Measurements from ENCODE around the gene ZMYND10. TPM values are rescaled to one million over a fixed set of nuclear protein-coding genes. Genes with fewer than 3 reads are reported as not detected.

ZMYND10 gene
- total and polyA plus RNA-seq, 9 of the 15 experiments (the other 6 are each of a cell fraction or from before 2014, with no cell fraction given): 0.20 to 2.8 (median 0.70) TPM

DNA sequence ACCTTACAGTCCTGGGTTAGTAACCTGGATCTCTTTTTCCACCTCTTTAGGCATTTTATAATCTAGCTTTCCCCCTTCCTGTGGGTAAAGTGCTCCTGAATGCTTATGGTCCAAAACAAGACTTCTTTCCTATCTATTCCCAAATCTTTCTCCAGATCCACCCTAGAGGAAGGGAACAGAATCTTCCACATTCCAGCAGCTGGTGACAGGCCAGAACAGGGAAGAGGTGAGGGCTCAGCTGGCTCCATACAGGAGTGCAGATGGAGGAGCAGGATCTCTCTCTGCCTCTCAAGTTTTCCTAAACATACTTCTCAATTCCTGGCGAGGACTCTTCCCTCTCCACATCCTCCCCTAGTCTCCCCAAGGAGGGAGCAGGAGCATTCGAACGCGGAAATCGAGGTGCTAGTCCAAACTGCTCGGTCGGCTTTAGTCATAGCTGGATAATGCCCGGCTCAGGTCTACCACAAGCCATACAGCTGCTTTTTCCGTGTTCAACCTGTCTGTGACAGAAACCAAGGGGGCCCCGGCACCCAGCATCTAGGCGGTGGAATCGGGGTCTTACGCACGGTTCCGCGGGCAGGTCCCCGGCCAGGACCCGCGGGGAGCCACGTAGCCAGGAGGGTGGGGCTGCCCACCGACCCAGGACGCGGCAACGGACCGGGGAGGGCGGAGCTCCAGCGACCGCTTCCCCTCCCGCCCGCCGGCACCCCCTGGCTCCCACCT is 8.9 kb downstream of the ZMYND10 start:
- peaks cover 4% of the 10 kb centered on the region for H3K9me1 ChIP-seq (ENCODE audit: control insufficient read depth, insufficient read depth, low read length)
- 0 out of 2 replicates have a peak overlapping the region, but pooled peaks have one; percentile 11 for H2AFZ ChIP-seq (ENCODE audit: low read depth, low read length)
- ATAC-seq: peak; percentile 35
- H3K4me1 ChIP-seq (replicated peaks in 1 of 2; ENCODE audit: control insufficient read depth in 2 of 2, insufficient read depth in 2 of 2, low read length in 2 of 2): peaks cover 27 to 40% of the 10 kb centered on the region in 2 experiments; a peak in 4 of 5 replicates
- TF ChIP-seq ZBTB1 (CRISPR knock-in tag; IDR thresholded peaks at IDR 0.05; ENCODE audit: borderline replicate concordance, low read depth) (0 out of 2 replicates have a peak, but pooled peaks have one; percentile 15), ZZZ3 (IDR thresholded peaks at IDR 0.05) (no peak), FOXJ2 (tag; IDR thresholded peaks at IDR 0.05) (no peak), STAG1 (CRISPR knock-in tag; IDR thresholded peaks at IDR 0.05; ENCODE audit: borderline replicate concordance) (0 out of 2 replicates have a peak, but pooled peaks have one; percentile 43), STAT5A (IDR thresholded peaks at IDR 0.05; ENCODE audit: borderline replicate concordance, low read length) (no peak), ZBTB7A (IDR thresholded peaks at IDR 0.05; ENCODE audit: borderline replicate concordance, control insufficient read depth, low read depth, low read length) (peak; percentile 41; the same call in 1 of the 2 replicates), CHD1 (IDR thresholded peaks at IDR 0.05; ENCODE audit: low read length) (peak; percentile 68), CBX1 (IDR thresholded peaks at IDR 0.05; ENCODE audit: low read depth) (0 out of 2 replicates have a peak, but pooled peaks have one; percentile 13)
- TF ChIP-seq, protein P1, sequence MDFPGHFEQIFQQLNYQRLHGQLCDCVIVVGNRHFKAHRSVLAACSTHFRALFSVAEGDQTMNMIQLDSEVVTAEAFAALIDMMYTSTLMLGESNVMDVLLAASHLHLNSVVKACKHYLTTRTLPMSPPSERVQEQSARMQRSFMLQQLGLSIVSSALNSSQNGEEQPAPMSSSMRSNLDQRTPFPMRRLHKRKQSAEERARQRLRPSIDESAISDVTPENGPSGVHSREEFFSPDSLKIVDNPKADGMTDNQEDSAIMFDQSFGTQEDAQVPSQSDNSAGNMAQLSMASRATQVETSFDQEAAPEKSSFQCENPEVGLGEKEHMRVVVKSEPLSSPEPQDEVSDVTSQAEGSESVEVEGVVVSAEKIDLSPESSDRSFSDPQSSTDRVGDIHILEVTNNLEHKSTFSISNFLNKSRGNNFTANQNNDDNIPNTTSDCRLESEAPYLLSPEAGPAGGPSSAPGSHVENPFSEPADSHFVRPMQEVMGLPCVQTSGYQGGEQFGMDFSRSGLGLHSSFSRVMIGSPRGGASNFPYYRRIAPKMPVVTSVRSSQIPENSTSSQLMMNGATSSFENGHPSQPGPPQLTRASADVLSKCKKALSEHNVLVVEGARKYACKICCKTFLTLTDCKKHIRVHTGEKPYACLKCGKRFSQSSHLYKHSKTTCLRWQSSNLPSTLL (IDR thresholded peaks at IDR 0.05): no peak
- TF ChIP-seq, protein P2, sequence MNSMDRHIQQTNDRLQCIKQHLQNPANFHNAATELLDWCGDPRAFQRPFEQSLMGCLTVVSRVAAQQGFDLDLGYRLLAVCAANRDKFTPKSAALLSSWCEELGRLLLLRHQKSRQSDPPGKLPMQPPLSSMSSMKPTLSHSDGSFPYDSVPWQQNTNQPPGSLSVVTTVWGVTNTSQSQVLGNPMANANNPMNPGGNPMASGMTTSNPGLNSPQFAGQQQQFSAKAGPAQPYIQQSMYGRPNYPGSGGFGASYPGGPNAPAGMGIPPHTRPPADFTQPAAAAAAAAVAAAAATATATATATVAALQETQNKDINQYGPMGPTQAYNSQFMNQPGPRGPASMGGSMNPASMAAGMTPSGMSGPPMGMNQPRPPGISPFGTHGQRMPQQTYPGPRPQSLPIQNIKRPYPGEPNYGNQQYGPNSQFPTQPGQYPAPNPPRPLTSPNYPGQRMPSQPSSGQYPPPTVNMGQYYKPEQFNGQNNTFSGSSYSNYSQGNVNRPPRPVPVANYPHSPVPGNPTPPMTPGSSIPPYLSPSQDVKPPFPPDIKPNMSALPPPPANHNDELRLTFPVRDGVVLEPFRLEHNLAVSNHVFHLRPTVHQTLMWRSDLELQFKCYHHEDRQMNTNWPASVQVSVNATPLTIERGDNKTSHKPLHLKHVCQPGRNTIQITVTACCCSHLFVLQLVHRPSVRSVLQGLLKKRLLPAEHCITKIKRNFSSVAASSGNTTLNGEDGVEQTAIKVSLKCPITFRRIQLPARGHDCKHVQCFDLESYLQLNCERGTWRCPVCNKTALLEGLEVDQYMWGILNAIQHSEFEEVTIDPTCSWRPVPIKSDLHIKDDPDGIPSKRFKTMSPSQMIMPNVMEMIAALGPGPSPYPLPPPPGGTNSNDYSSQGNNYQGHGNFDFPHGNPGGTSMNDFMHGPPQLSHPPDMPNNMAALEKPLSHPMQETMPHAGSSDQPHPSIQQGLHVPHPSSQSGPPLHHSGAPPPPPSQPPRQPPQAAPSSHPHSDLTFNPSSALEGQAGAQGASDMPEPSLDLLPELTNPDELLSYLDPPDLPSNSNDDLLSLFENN (IDR thresholded peaks at IDR 0.05; ENCODE audit: low read depth in 2 of 2, low read length in 2 of 2): no peak
- TF ChIP-seq, protein P3, sequence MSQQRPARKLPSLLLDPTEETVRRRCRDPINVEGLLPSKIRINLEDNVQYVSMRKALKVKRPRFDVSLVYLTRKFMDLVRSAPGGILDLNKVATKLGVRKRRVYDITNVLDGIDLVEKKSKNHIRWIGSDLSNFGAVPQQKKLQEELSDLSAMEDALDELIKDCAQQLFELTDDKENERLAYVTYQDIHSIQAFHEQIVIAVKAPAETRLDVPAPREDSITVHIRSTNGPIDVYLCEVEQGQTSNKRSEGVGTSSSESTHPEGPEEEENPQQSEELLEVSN (IDR thresholded peaks at IDR 0.05; ENCODE audit: borderline replicate concordance in 1 of 2, extremely low read depth in 1 of 2, insufficient read depth in 1 of 2, insufficient read length in 1 of 2, low read depth in 1 of 2, low read length in 1 of 2, poor library complexity in 1 of 2, severe bottlenecking in 1 of 2): peak in 1 of 2 experiments; percentile 74
- 0% methylated on average over 7 of the region's 31 CpGs for WGBS (ENCODE audit: insufficient coverage, low coverage, missing lambda C conversion rate)
- BruUV-seq (replicated peaks): TSS peak; percentile 41
- no peaks in the 10 kb centered on the region for H3K27me3 ChIP-seq (ENCODE audit: control insufficient read depth in 2 of 2, insufficient read depth in 2 of 2, low read length in 2 of 2)
- intact Hi-C loops (cut with micrococcal nuclease): no loop called here
- H3K4me2 ChIP-seq (ENCODE audit: insufficient read depth, low read length): peak overlapping the region; percentile 95
- H3K79me2 ChIP-seq (ENCODE audit: control insufficient read depth, insufficient read depth, low read length): peaks cover 85% of the 10 kb centered on the region
- peak overlapping the region; percentile 99 for H3K27ac ChIP-seq (ENCODE audit: extremely low read depth, low read depth, low read length)
- in situ Hi-C loops (cut with MboI): no loop called here
- no peaks in the 10 kb centered on the region for H3K9me3 ChIP-seq (replicated peaks; ENCODE audit: control insufficient read depth, insufficient read depth, low read depth, low read length)
- peaks cover 14% of the 10 kb centered on the region for H4K20me1 ChIP-seq (replicated peaks; ENCODE audit: control insufficient read depth, insufficient read depth, low read length)
- peaks cover 46% of the 10 kb centered on the region; the same call in 2 of the 3 replicates for H3K36me3 ChIP-seq (ENCODE audit: control insufficient read depth, insufficient read depth, low read length)
- H3K9ac ChIP-seq (ENCODE audit: insufficient read depth in 1 of 2, low read depth in 2 of 2, low read length in 2 of 2): peak overlapping the region; percentile 98 to 99
- DNase-seq (ENCODE audit: extremely low read depth in 1 of 4, low spot score in 3 of 4): peak in 2 of 4 experiments; percentile 66 to 68
- ChIA-PET POLR2A (interaction anchor here (0.6 to 2.5 kb wide), 23 partner anchors 9 to 936 kb away, joined by 3 to 31 read pairs (median 3); partner anchors contain the start of genes CYB561D2, HYAL1, NPRL2 and TUSC2), CTCF (ENCODE audit: low intra/inter-chr PET ratio) (no interaction called here)
- no peak for FAIRE-seq
- peak overlapping the region; percentile 96 for H3K4me3 ChIP-seq

Data from K562 (cell line).